Suprapubic skin (tissue), 4 donors: ENCODE data around the gene RUFY3. TPM values are rescaled to one million over a fixed set of nuclear protein-coding genes. Genes with fewer than 3 reads are reported as not detected.

Experiments
- DNase-seq, 2 donors: peaks; one replicate each; pipeline ENCODE4 v3.0.0-alpha.2; 2019; ENCODE audit warnings: low spot score in 2 of 2
- H3K27ac ChIP-seq: fragments of 200-600 bp; sonication (generic); one replicate; pipeline ENCODE4 v1.5.1; 2019
- H3K27me3 ChIP-seq: fragments of 200-600 bp; sonication (generic); one replicate; pipeline ENCODE4 v1.5.1; 2019
- H3K36me3 ChIP-seq: fragments of 200-600 bp; sonication (generic); one replicate; pipeline ENCODE4 v1.5.1; 2019
- H3K4me1 ChIP-seq: fragments of 200-600 bp; sonication (generic); one replicate; pipeline ENCODE4 v1.5.1; 2019
- H3K4me3 ChIP-seq: fragments of 200-600 bp; sonication (generic); one replicate; pipeline ENCODE4 v1.5.1; 2019; ENCODE audit warnings: mild to moderate bottlenecking
- H3K9me3 ChIP-seq: fragments of 200-600 bp; sonication (generic); one replicate; pipeline ENCODE4 v1.5.1; 2019
- CTCF ChIP-seq, 2 donors: fragments of 200-600 bp in 1 of 2; fragments of 450-650 bp in 1 of 2; sonication (generic) in 1 of 2; IDR thresholded peaks; one replicate each; pipeline ENCODE4 v1.5.1; 2016 to 2019; ENCODE audit warnings: antibody characterized with exemption in 2 of 2, mild to moderate bottlenecking in 1 of 2, moderate library complexity in 1 of 2
- EP300 ChIP-seq: sonication (generic); formaldehyde crosslinking; IDR thresholded peaks from one replicate; pipeline ENCODE4 v1.6.1; 2017; ENCODE audit warnings: antibody characterized with exemption
- POLR2A ChIP-seq, 2 donors: fragments of 450-650 bp; IDR thresholded peaks; one replicate each; pipeline ENCODE4 v1.6.1; 2017; ENCODE audit warnings: antibody characterized with exemption in 2 of 2, mild to moderate bottlenecking in 2 of 2, moderate library complexity in 2 of 2
- POLR2AphosphoS5 ChIP-seq, 3 donors: sonication (generic); formaldehyde crosslinking; IDR thresholded peaks; one replicate each; pipeline ENCODE4 v1.6.1; 2017; ENCODE audit warnings: antibody characterized with exemption in 3 of 3
- WGBS: methylation state at CpG from one replicate; pipeline ENCODE4 v1.1.5; 2018; 5-methylcytosine and 5-hydroxymethylcytosine counted together
- total RNA-seq, 4 donors: library from RNA; depleted of rRNA; stranded (reverse); fragments of >200 nt; gene quantifications; one replicate each; pipeline ENCODE4 v1.1.0, GENCODE V29; 2016

RUFY3 gene
- total RNA-seq, 4 donors from 2014 or later: 53.2 to 155 (median 68.1) TPM

DNA sequence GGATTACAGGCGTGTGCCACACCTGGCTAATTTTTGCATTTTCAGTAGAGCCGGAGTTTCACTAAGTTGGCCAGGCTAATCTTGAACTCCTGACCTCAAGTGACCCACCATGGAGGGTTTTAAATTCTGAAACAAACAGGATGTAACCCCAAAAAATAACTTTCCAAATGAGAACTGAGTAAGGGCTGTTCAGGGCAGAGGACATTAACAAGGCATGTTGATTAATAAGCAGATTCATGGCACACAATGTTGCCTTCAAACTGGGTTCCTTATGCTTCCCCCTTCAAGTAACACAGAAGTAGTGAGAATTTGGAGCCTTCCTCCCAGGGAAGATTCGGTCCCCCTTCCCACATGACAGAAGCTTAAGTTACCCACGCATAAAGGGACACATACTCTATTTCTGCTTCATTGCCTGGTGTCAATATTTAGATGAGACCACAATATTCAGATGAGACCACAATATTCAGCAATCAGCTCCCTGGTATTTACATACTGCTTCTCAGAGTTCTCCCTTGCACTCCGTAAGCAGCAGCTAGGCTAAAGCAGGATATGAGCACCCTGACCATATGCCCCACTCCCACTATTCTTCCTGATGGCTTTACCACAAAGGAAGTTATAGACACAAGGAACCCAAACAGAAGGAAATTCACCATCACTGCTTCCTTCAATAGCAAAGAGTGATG is 96.5 kb downstream of the RUFY3 start:
- no peak overlapping the region for H3K4me3 ChIP-seq
- no peak for TF ChIP-seq POLR2AphosphoS5 (IDR thresholded peaks at IDR 0.05)
- TF ChIP-seq POLR2A (IDR thresholded peaks at IDR 0.05): no peak
- no peak for TF ChIP-seq CTCF (IDR thresholded peaks at IDR 0.05)
- no peak for TF ChIP-seq EP300
- H3K36me3 ChIP-seq: peaks cover 35% of the 10 kb centered on the region
- no peak overlapping the region for H3K27ac ChIP-seq
- no peaks in the 10 kb centered on the region for H3K9me3 ChIP-seq
- no peaks in the 10 kb centered on the region for H3K27me3 ChIP-seq
- DNase-seq: no peak
- no peaks in the 10 kb centered on the region for H3K4me1 ChIP-seq
- WGBS: 73% methylated on average over 5 of the region's 5 CpGs

- Histone ChIP-seq H3K4me1 (no peaks in the 10 kb centered on the region), H3K27ac (no peak overlapping the region), H3K9me3 (no peaks in the 10 kb centered on the region), H3K4me3 (no peak overlapping the region), H3K27me3 (no peaks in the 10 kb centered on the region), H3K36me3 (peaks cover 41% of the 10 kb centered on the region)
- 83% methylated on average over 3 of the region's 3 CpGs for WGBS
- DNase-seq: no peak
- TF ChIP-seq POLR2A (IDR thresholded peaks at IDR 0.05) (no peak), POLR2AphosphoS5 (IDR thresholded peaks at IDR 0.05) (no peak), CTCF (IDR thresholded peaks at IDR 0.05) (no peak), EP300 (no peak)
Measured at GRCh38 chr4:70818921-70819320, 97.2 kb downstream of the RUFY3 start.

DNA sequence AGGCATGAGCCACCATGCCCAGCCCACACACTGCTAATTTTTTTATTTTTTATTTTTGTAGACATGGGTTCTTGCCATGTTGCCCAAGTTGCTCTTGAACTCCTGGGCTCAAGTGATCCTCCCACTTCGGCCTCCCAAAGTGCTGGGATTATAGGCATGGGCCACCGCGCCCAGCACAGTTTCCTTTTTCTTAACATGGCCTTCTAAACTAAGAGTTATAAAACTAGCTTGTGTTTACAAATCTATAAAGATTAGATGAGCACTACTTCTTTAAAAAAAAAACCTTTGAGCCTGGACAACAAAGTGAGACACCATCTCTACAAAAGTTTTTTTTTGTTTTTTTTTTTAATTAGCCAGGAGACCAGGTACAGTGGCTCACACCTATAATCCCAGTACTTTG is 107.3 kb downstream of the RUFY3 start:
- Histone ChIP-seq H3K9me3 (no peaks in the 10 kb centered on the region), H3K4me3 (no peak overlapping the region), H3K27me3 (no peaks in the 10 kb centered on the region), H3K27ac (no peak overlapping the region), H3K4me1 (no peaks in the 10 kb centered on the region), H3K36me3 (peaks cover 96% of the 10 kb centered on the region)
- 98% methylated on average over 3 of the region's 3 CpGs for WGBS
- TF ChIP-seq CTCF (IDR thresholded peaks at IDR 0.05): no peak
- no peak for TF ChIP-seq POLR2A (IDR thresholded peaks at IDR 0.05)
- TF ChIP-seq EP300: no peak
- no peak for TF ChIP-seq POLR2AphosphoS5 (IDR thresholded peaks at IDR 0.05)
- no peak for DNase-seq

DNA sequence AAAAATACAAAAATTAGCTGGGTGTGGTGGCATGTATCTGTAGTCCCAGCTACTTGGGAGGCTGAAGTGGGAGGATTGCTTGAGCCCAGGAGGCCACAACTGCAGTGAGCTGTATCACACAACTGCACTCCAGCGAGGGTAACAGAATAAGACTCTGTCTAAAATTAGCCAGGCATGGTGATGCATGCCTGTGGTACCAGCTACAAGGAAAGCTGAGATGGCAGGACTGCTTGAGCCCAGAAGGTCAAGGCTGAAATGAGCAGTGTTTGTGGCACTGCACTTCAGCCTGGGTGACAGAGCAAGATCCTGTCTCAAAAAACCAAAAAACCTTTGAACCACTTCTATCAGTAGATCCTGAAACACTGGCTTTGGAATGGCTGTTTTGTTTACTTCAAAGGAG is 107.7 kb downstream of the RUFY3 start:
- no peaks in the 10 kb centered on the region for H3K27me3 ChIP-seq
- H3K9me3 ChIP-seq: no peaks in the 10 kb centered on the region
- no peaks in the 10 kb centered on the region for H3K4me1 ChIP-seq
- H3K4me3 ChIP-seq: no peak overlapping the region
- H3K36me3 ChIP-seq: peaks cover 96% of the 10 kb centered on the region
- DNase-seq: no peak
- 89% methylated on average over 1 of the region's 1 CpG for WGBS
- TF ChIP-seq CTCF (IDR thresholded peaks at IDR 0.05) (no peak), POLR2AphosphoS5 (IDR thresholded peaks at IDR 0.05) (no peak), EP300 (no peak), POLR2A (IDR thresholded peaks at IDR 0.05) (no peak)
- no peak overlapping the region for H3K27ac ChIP-seq

DNA sequence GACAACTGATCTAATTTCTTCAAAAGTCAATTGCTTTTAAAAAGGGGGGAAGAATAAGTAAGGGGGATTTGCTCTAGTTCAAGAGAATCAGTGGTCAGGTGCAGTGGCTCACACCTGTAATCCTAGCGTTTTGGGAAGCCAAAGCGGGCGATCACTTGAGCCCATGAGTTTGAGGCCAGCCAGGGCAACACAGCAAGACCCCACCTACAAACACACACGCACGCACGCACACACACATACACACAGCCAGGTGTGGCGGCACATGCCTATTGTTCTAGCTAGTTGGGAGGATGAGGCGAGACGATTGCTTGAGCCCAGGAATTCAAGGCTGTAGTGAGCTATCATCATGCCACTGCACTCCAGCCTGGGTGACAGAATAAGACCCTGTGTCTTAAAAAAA is 108.3 kb downstream of the RUFY3 start:
- Histone ChIP-seq H3K9me3 (no peaks in the 10 kb centered on the region), H3K36me3 (peaks cover 96% of the 10 kb centered on the region), H3K27ac (no peak overlapping the region), H3K4me1 (no peaks in the 10 kb centered on the region), H3K27me3 (no peaks in the 10 kb centered on the region), H3K4me3 (no peak overlapping the region)
- no peak for TF ChIP-seq POLR2AphosphoS5 (IDR thresholded peaks at IDR 0.05)
- TF ChIP-seq POLR2A (IDR thresholded peaks at IDR 0.05): no peak
- no peak for TF ChIP-seq CTCF (IDR thresholded peaks at IDR 0.05)
- TF ChIP-seq EP300: no peak
- WGBS: 97% methylated on average over 9 of the region's 9 CpGs
- DNase-seq: no peak
